HG03457 (cell line): ENCODE data around the gene MACROD2.

ENCODE experiments used
- ATAC-seq: cut with Tn5 transposase; IDR thresholded peaks from one replicate; pipeline ENCODE4 v1.9.1; 2021; ENCODE audit warnings: moderate number of reproducible peaks; ENCODE audit not compliant: unreplicated experiment

Gene MACROD2

GRCh38 chr20:14570811-14571210 lies 575.5 kb downstream of the MACROD2 start:
- no peak for ATAC-seq

GRCh38 chr20:14573676-14574075 lies 578.4 kb downstream of the MACROD2 start:
- ATAC-seq, result no peak

- no peak for ATAC-seq
Observed at GRCh38 chr20:14576196-14576877, 581.0 kb downstream of the MACROD2 start.

GRCh38 chr20:14580418-14581074 lies 585.2 kb downstream of the MACROD2 start:
- no peak for ATAC-seq

DNA sequence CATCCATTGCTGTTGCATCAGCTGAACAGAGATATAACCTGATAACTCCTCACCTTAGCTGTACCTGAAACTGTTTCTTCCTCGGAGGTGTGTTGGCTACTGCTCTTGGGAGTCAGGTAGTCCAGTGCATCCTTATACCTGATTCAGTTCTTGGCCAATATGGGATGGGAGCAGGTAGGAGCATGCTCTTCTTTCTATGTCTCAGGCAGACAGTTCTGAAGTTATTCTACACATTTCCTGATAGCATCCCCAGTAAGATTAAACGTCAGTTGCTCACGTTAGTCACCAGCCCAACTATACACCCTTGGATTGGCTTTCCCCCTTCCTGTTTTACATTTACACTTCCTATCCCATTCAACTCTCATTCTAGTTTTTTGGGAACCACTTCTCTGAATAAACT lies 586.4 kb downstream of the MACROD2 start:
- ATAC-seq, result no peak

DNA sequence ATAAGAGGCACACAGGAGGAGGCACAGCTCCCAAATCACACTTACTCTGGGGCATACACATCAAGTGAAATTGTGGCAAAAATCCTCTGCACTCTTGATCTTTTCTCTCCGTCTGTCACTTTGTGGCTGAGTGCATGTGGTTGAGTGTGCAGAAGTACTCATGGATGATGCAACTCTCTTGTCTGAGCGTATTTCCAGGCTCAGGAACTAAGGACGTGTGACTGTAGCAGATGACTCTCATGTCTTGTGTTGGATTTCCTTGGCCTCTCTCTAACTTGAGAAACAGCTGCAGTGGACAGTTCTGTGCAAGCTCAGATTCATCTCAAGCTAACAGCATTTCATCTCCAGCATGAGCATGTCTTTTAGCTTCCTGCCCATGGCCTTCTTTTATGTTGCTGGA lies 587.5 kb downstream of the MACROD2 start:
- ATAC-seq, result no peak

- ATAC-seq, result no peak
Observed at GRCh38 chr20:14583413-14583812, 588.1 kb downstream of the MACROD2 start.

- no peak for ATAC-seq
Observed at GRCh38 chr20:14589383-14589782, 594.1 kb downstream of the MACROD2 start.

DNA sequence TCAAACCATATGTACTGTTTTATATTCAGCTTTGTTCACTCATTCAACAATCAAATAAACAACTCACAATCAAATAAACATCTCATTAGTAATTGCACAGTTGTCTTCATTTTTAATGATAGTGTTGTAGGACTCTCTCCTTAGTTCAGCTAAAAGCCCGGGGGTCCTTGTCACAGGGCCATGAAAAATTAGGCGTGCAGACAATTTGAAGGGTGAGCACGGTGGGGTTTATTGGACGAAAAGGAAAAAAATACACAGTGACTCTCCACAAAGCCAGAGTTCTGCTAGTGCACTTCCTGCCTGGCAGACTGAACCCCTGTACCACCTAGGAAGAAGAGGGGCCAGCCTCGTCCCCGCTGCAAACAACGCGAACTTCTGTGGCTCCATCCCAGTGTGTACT lies 599.7 kb downstream of the MACROD2 start:
- ATAC-seq, result no peak

- ATAC-seq, result no peak
Observed at GRCh38 chr20:14597206-14597715, 601.9 kb downstream of the MACROD2 start.

GRCh38 chr20:14599613-14600012 lies 604.3 kb downstream of the MACROD2 start:
- ATAC-seq, result no peak

DNA sequence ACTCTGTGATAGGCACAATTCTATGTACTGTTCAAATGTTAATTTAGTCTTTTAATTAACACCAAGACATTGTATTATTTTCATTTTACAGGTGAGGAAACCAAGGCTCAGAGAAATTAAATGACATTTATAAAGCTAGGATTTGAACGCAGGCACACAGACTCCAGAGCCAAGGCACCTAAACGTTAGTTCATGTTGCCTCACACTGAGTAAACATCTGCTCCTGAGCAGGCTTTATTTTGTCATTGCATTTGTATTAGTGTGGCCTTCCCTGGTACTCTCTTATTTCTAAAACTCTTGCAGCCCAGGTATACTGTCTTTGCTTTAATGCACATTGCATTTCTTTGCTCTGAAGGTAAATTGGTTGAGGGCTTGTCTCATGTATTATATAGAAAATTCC lies 605.2 kb downstream of the MACROD2 start:
- ATAC-seq, result no peak

DNA sequence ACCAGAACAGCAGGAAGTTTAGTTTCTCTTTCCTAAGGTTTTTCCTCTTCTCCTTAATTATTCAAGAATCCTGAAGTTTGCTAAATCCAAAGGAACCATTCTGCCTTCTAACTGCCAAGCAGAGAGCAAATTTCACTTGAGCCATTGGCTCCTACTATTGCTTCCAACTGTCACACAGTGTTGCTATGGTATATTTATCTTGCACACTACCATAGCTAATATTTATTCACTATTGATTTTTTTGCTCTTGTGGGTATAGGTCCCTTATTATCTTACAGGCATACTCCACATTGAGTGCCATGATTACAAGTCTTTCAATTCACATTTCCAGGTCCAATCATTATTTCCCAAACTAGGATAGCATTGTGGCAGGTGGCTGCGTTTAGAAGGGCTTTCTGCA lies 608.8 kb downstream of the MACROD2 start:
- ATAC-seq, result no peak

DNA sequence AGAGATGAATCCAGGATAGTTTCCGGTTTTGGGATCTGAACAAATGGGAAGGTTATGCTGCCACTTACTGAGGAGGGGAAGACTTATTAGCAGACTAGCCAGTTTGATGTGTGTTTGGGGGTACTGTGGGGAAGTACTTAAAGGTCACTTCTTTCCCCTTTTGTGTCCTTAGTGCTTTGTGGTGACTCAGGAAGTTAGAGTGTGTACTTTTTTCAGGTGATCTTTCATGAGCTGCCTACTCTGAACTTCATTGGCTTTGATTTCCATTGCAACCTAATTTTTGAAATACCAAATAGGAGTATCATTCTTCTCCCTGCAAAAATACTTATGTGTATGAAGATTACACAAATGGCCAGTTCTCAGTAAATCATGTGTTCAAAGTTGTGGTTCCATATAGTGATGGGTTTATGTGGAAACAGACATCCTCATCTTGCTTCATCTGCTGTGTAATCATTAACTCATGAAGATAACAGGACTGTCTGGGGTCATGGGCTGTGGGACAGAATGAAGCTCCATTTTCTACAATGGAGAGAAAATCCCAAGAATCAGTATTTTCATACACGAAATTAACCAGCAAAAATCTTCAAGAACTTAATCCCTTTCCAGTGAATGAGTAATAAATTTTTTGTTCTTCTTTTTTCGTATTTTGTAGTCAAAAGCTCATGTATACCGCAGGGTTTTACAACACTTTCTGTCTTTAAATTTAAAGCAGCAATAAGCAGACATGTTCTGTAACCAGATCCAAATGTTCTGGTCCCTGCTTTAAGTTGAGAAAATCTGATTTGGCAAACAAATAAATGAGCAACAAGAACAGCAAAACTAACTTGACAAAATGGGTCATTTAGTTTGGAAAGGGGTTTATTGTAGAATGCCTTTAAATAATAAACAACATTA lies 614.3 kb downstream of the MACROD2 start:
- no peak for ATAC-seq

- no peak for ATAC-seq
Observed at GRCh38 chr20:14611479-14611878, 616.2 kb downstream of the MACROD2 start.

GRCh38 chr20:14612391-14612790 lies 617.1 kb downstream of the MACROD2 start:
- ATAC-seq, result no peak

DNA sequence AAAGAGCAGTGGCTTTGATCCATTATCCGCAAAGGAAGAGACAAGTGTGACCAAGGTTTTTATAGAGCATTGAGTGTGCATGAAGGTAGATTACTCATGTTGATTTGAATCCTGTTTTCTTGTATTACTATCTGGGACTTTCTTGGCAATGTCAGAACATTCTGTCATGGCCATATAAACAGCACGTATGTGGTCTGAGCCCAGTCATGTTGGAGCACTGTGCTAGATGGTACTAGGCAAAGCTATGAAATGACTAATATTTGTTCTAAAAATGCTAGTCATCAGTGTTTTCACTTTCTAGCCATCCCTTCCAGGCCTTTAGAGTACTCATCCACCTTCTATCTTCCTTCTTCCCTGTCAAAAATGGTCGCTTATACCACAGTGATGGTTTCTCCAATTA lies 620.7 kb downstream of the MACROD2 start:
- ATAC-seq, result no peak

GRCh38 chr20:14617123-14617522 lies 621.8 kb downstream of the MACROD2 start:
- no peak for ATAC-seq

DNA sequence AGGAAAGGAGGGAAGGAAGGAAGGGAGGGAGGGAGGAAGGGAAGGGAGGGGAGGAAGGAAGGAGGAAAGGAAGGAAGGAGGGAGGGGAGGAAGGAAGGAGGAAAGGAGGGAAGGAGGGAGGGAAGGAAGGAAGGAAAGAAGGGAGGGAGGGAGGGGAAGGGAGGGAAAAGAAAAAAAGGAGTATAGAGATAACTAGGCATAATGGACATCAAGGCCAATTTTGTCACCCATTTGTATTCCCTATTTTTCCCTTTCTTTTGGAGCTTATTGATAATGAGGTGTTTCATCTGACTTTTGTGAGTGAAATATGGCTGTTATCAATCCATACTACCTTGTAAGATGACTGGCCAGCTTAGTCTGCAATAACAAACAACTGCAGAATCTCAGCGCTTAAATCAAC lies 624.1 kb downstream of the MACROD2 start:
- no peak for ATAC-seq

DNA sequence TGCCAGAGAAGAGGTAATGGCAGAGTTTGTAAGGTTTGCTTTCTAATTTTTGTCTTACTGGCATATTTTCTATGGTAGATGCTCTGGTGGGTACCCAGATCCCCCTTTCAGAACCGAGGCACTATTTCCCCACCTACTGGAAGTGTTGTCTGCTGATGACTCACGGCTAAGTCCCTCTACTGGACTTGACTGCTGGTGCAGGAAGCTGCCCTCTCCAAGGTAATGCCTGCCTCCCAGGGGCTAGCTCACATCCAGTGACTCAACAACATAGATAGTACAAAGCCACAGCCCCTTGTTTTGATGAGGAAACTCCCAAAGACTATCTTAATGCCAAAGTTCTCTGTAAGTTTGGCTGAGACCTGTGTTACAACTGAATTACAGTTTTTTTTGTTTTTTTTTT lies 627.5 kb downstream of the MACROD2 start:
- no peak for ATAC-seq

DNA sequence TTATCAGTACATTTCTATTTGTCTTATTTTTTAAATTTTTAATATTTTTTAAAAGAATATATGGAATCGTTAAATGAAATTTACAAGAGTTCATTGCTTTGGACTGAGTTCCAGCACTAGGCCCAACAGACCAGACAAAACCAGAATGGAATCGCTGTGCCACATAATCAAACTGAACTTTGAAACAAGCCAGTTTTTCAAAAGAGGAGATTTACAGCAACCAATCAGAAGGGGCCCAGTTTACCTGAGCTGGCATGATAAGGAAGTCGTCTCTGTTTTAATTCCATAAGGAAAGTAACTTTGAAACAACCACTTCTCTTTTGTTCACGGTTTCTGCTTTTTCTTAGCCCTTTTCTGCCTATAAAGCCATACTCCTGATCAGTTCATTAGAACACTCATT lies 635.7 kb downstream of the MACROD2 start:
- no peak for ATAC-seq

GRCh38 chr20:14632906-14633305 lies 637.6 kb downstream of the MACROD2 start:
- ATAC-seq, result no peak
